ENCODE results near the gene LRBA. TPM values are rescaled to one million over a fixed set of nuclear protein-coding genes. Genes with fewer than 3 reads are reported as not detected.

Gene LRBA
- total and polyA plus RNA-seq, 7 donors, result 16.8 to 184 (median 91.1) TPM

GRCh38 chr4:150573534-150573933, 441.6 kb downstream of the LRBA start:
- no peaks in the 10 kb centered on the region for H3K36me3 ChIP-seq
- intact Hi-C loops (cut with DNase I), result no loop called here
- WGBS, 2 donors, result 77 to 85% methylated on average over 1 of the region's 1 CpG
- H3K4me1 ChIP-seq, result peaks cover 0 to 73% (median 47%) of the 10 kb centered on the region in 4 donors
- peak overlapping the region in 3 of 4 donors; percentile 90 to 93 (median 92) for H3K27ac ChIP-seq
- no peaks in the 10 kb centered on the region for H3K9me3 ChIP-seq
- peak overlapping the region in 1 of 4 donors; percentile 10 for H3K4me3 ChIP-seq
- no peak for DNase-seq
- H3K27me3 ChIP-seq, result no peaks in the 10 kb centered on the region
- no peak for TF ChIP-seq POLR2AphosphoS5 (IDR thresholded peaks at IDR 0.05)
- no peak for TF ChIP-seq POLR2A (IDR thresholded peaks at IDR 0.05)
- no peak for TF ChIP-seq CTCF (IDR thresholded peaks at IDR 0.05)
- TF ChIP-seq EP300 (IDR thresholded peaks at IDR 0.05), result no peak

- Histone ChIP-seq H3K36me3 (no peaks in the 10 kb centered on the region), H3K27me3 (no peaks in the 10 kb centered on the region), H3K4me1 (peaks cover 0 to 79% (median 52%) of the 10 kb centered on the region in 4 donors), H3K9me3 (no peaks in the 10 kb centered on the region), H3K4me3 (peak overlapping the region in 2 of 4 donors; percentile 2 to 10), H3K27ac (peak overlapping the region in 3 of 4 donors; percentile 90 to 93 (median 92))
- WGBS, 2 donors, result 84 to 87% methylated on average over 5 of the region's 5 CpGs
- DNase-seq, result no peak
- no peak for TF ChIP-seq CTCF (IDR thresholded peaks at IDR 0.05)
- peak in 2 of 4 donors; percentile 60 to 90 for TF ChIP-seq POLR2AphosphoS5 (IDR thresholded peaks at IDR 0.05)
- TF ChIP-seq EP300 (IDR thresholded peaks at IDR 0.05), result no peak
- no peak for TF ChIP-seq POLR2A (IDR thresholded peaks at IDR 0.05)
- intact Hi-C loops (cut with DNase I), result no loop called here
Observed at GRCh38 chr4:150572704-150573504, 442.2 kb downstream of the LRBA start.

GRCh38 chr4:150570862-150571261, 444.2 kb downstream of the LRBA start:
- DNase-seq, result no peak
- no peak overlapping the region for H3K4me3 ChIP-seq
- H3K27ac ChIP-seq, result peak overlapping the region in 3 of 4 donors; percentile 90 to 93 (median 92)
- intact Hi-C loops (cut with DNase I), result no loop called here
- TF ChIP-seq POLR2A (IDR thresholded peaks at IDR 0.05), result no peak
- TF ChIP-seq EP300 (IDR thresholded peaks at IDR 0.05), result no peak
- no peak for TF ChIP-seq CTCF (IDR thresholded peaks at IDR 0.05)
- TF ChIP-seq POLR2AphosphoS5 (IDR thresholded peaks at IDR 0.05), result no peak
- H3K9me3 ChIP-seq, result no peaks in the 10 kb centered on the region
- 80 to 85% methylated on average over 1 of the region's 1 CpG for WGBS, 2 donors
- H3K4me1 ChIP-seq, result peaks cover 0 to 84% (median 57%) of the 10 kb centered on the region in 4 donors
- no peaks in the 10 kb centered on the region for H3K36me3 ChIP-seq
- H3K27me3 ChIP-seq, result no peaks in the 10 kb centered on the region

- Histone ChIP-seq H3K27me3 (no peaks in the 10 kb centered on the region), H3K9me3 (peaks cover 0 to 2% (median 0%) of the 10 kb centered on the region in 4 donors), H3K27ac (peak overlapping the region in 3 of 4 donors; percentile 90 to 93 (median 92)), H3K4me3 (no peak overlapping the region), H3K36me3 (peaks cover 0 to 1% (median 0%) of the 10 kb centered on the region in 4 donors), H3K4me1 (peaks cover 0 to 80% (median 54%) of the 10 kb centered on the region in 4 donors)
- DNase-seq, result no peak
- WGBS, 2 donors, result 81 to 87% methylated on average over 4 of the region's 4 CpGs
- TF ChIP-seq EP300 (IDR thresholded peaks at IDR 0.05) (no peak), POLR2A (IDR thresholded peaks at IDR 0.05) (no peak), CTCF (IDR thresholded peaks at IDR 0.05) (no peak), POLR2AphosphoS5 (IDR thresholded peaks at IDR 0.05) (no peak)
- intact Hi-C loops (cut with DNase I), result no loop called here
Observed at GRCh38 chr4:150569998-150570535, 445.0 kb downstream of the LRBA start.
